SK-N-SH (cell line): ENCODE measurements around the gene SNX21.

Source experiments
- CTCF ChIP-seq: fragments of 200-600 bp; sonication (generic); IDR thresholded peaks from 2 replicates; pipeline ENCODE4 v1.6.1; 2017; ENCODE audit warnings: antibody characterized with exemption, mild to moderate bottlenecking, moderate library complexity
- EP300 ChIP-seq, 2 experiments: IDR thresholded peaks; 2 replicates each; pipeline versions ENCODE4 v1.4.0 to v1.6.1; 2012; ENCODE audit warnings: borderline replicate concordance in 1 of 2, low read depth in 1 of 2, low read length in 1 of 2
- GATA2 ChIP-seq: sonication (generic); formaldehyde crosslinking; IDR thresholded peaks from 2 replicates; pipeline ENCODE4 v1.5.0; 2020; ENCODE audit warnings: mild to moderate bottlenecking, missing genetic modification reagents
- JUND ChIP-seq: IDR thresholded peaks from 2 replicates; pipeline ENCODE4 v1.4.0; 2012
- NFIC ChIP-seq: IDR thresholded peaks from 2 replicates; pipeline ENCODE4 v1.4.0; 2012; ENCODE audit warnings: borderline replicate concordance
- POLR2AphosphoS5 ChIP-seq: IDR thresholded peaks from 2 replicates; pipeline ENCODE4 v1.6.1; 2012; ENCODE audit warnings: low read depth, low read length

- TF ChIP-seq JUND, result no peak
- TF ChIP-seq CTCF, result no peak
- no peak for TF ChIP-seq NFIC
- no peak for TF ChIP-seq EP300 (IDR thresholded peaks at IDR 0.05; ENCODE audit: borderline replicate concordance in 1 of 2, low read depth in 1 of 2, low read length in 1 of 2)
- no peak for TF ChIP-seq POLR2AphosphoS5
- TF ChIP-seq GATA2, result no peak
Observed at GRCh38 chr20:45835825-45836224, 2.2 kb downstream of the SNX21 start.
